HG03039 (cell line): Measurements from ENCODE around the gene DOCK9.

Experiments used
- ATAC-seq: cut with Tn5 transposase; IDR thresholded peaks from one replicate; pipeline ENCODE4 v1.9.1; 2021; ENCODE audit warnings: mild to moderate bottlenecking, moderate library complexity; ENCODE audit not compliant: unreplicated experiment

Gene DOCK9

GRCh38 chr13:98889419-98890085 is 88.3 kb downstream of the DOCK9 start:
- ATAC-seq = no peak

- ATAC-seq = no peak
Observed at GRCh38 chr13:98888890-98889279, 89.0 kb downstream of the DOCK9 start.

GRCh38 chr13:98888222-98888889 is 89.5 kb downstream of the DOCK9 start:
- no peak for ATAC-seq

GRCh38 chr13:98886587-98887230 is 91.2 kb downstream of the DOCK9 start:
- ATAC-seq = no peak

GRCh38 chr13:98885600-98885999 is 92.3 kb downstream of the DOCK9 start:
- no peak for ATAC-seq

GRCh38 chr13:98883998-98884397 is 93.9 kb downstream of the DOCK9 start:
- no peak for ATAC-seq

- ATAC-seq = no peak
Observed at GRCh38 chr13:98881390-98881789, 96.5 kb downstream of the DOCK9 start.

- ATAC-seq = no peak
Observed at GRCh38 chr13:98880677-98881076, 97.2 kb downstream of the DOCK9 start.

- ATAC-seq = no peak
Observed at GRCh38 chr13:98879957-98880356, 97.9 kb downstream of the DOCK9 start.

GRCh38 chr13:98879127-98879520 is 98.7 kb downstream of the DOCK9 start:
- no peak for ATAC-seq

GRCh38 chr13:98878486-98879126 is 99.3 kb downstream of the DOCK9 start:
- ATAC-seq = no peak

- ATAC-seq = no peak
Observed at GRCh38 chr13:98877936-98878335, 99.9 kb downstream of the DOCK9 start.

- ATAC-seq = no peak
Observed at GRCh38 chr13:98877466-98877865, 100.4 kb downstream of the DOCK9 start.

- peak; percentile 81 for ATAC-seq
Observed at GRCh38 chr13:98875146-98875729, 102.6 kb downstream of the DOCK9 start.

- ATAC-seq = no peak
Observed at GRCh38 chr13:98874029-98874397, 103.9 kb downstream of the DOCK9 start.

- ATAC-seq = no peak
Observed at GRCh38 chr13:98873377-98874028, 104.4 kb downstream of the DOCK9 start.

GRCh38 chr13:98871727-98872126 is 106.1 kb downstream of the DOCK9 start:
- ATAC-seq = no peak

GRCh38 chr13:98869408-98870090 is 108.3 kb downstream of the DOCK9 start:
- ATAC-seq = no peak

GRCh38 chr13:98868932-98869331 is 108.9 kb downstream of the DOCK9 start:
- ATAC-seq = no peak

- ATAC-seq = no peak
Observed at GRCh38 chr13:98866882-98867281, 111.0 kb downstream of the DOCK9 start.
